Activated CD4-positive, alpha-beta memory T cell treated with anti-CD3 and anti-CD28 coated beads, Interleukin-2, amount 10 ng/mL, durations not matched to agents 7 days and 5 days (primary cell): Measurements from ENCODE around the gene PCSK1N. TPM values are rescaled to one million over a fixed set of nuclear protein-coding genes. Genes with fewer than 3 reads are reported as not detected.
"Not testable (repeated sequence)": the region's sequence is repeated elsewhere in the genome, so short reads cannot be mapped to it uniquely, and the experiment has no call there.

Source experiments
- CTCF ChIA-PET: fragments of 350-600 bp; sonication (Branson Sonifier 250); formaldehyde crosslinking; loops from one replicate; lab custom pipeline; 2021; ENCODE audit warnings: antibody characterized with exemption, inconsistent platforms; lab: Charles Lee
- POLR2A ChIA-PET: fragments of 350-600 bp; sonication (Branson Sonifier 250); formaldehyde crosslinking; loops from one replicate; lab custom pipeline; 2021; ENCODE audit warnings: antibody characterized with exemption; lab: Charles Lee
- DNase-seq: peaks from one replicate; pipeline ENCODE4 v3.0.0-alpha.2; 2020
- H3K27ac Mint-ChIP-seq: one replicate; pipeline ENCODE4 v1.8.0; 2021; ENCODE audit warnings: mild to moderate bottlenecking, mixed read lengths
- H3K27me3 Mint-ChIP-seq: one replicate; pipeline ENCODE4 v1.8.0; 2021; ENCODE audit warnings: mixed read lengths
- H3K36me3 Mint-ChIP-seq: one replicate; pipeline ENCODE4 v1.8.0; 2021; ENCODE audit warnings: low read depth, mixed read lengths
- H3K4me1 Mint-ChIP-seq: one replicate; pipeline ENCODE4 v1.8.0; 2021; ENCODE audit warnings: mixed read lengths
- H3K4me3 Mint-ChIP-seq: one replicate; pipeline ENCODE4 v1.8.0; 2021; ENCODE audit warnings: mild to moderate bottlenecking, mixed read lengths
- H3K9me3 Mint-ChIP-seq: one replicate; pipeline ENCODE4 v1.8.0; 2021; ENCODE audit warnings: mixed read lengths
- total RNA-seq, 2 experiments: library from RNA; stranded (reverse); gene quantifications; one replicate each; pipeline ENCODE4 v1.2.3, GENCODE V29; 2021

The PCSK1N gene
- total RNA-seq, 2 experiments from 2014 or later, result 1.4 to 1.6 TPM

GRCh38 chrX:48831909-48832291, 3.5 kb downstream of the PCSK1N start:
- Mint-ChIP-seq H3K36me3 (peaks cover 6% of the 10 kb centered on the region), H3K27ac (no peak overlapping the region), H3K4me3 (no peak overlapping the region), H3K4me1 (peaks cover 14% of the 10 kb centered on the region), H3K9me3 (no peaks in the 10 kb centered on the region), H3K27me3 (peaks cover 59% of the 10 kb centered on the region)
- ChIA-PET CTCF (no interaction called here), POLR2A (no interaction called here)
- no peak for DNase-seq

- no peak for DNase-seq
- CTCF ChIA-PET, result no interaction called here
- POLR2A ChIA-PET, result no interaction called here
- H3K27me3 Mint-ChIP-seq, result peaks cover 56% of the 10 kb centered on the region
- no peak overlapping the region for H3K27ac Mint-ChIP-seq
- no peaks in the 10 kb centered on the region for H3K9me3 Mint-ChIP-seq
- peaks cover 6% of the 10 kb centered on the region for H3K36me3 Mint-ChIP-seq
- H3K4me1 Mint-ChIP-seq, result peaks cover 14% of the 10 kb centered on the region
- no peak overlapping the region for H3K4me3 Mint-ChIP-seq
Observed at GRCh38 chrX:48831136-48831908, 4.1 kb downstream of the PCSK1N start.

GRCh38 chrX:48829016-48829735, 6.2 kb downstream of the PCSK1N start:
- Mint-ChIP-seq H3K36me3 (peaks cover 17% of the 10 kb centered on the region), H3K9me3 (no peaks in the 10 kb centered on the region), H3K4me3 (no peak overlapping the region), H3K4me1 (peaks cover 9% of the 10 kb centered on the region), H3K27me3 (peaks cover 43% of the 10 kb centered on the region), H3K27ac (no peak overlapping the region)
- CTCF ChIA-PET, result no interaction called here
- DNase-seq, result no peak
- POLR2A ChIA-PET, result no interaction called here

GRCh38 chrX:48827654-48827968, 7.8 kb downstream of the PCSK1N start:
- no peak overlapping the region for H3K27ac Mint-ChIP-seq
- POLR2A ChIA-PET, result no interaction called here
- DNase-seq, result no peak
- CTCF ChIA-PET, result no interaction called here
- H3K36me3 Mint-ChIP-seq, result peaks cover 23% of the 10 kb centered on the region
- peaks cover 31% of the 10 kb centered on the region for H3K27me3 Mint-ChIP-seq
- peaks cover 6% of the 10 kb centered on the region for H3K4me1 Mint-ChIP-seq
- H3K4me3 Mint-ChIP-seq, result no peak overlapping the region
- no peaks in the 10 kb centered on the region for H3K9me3 Mint-ChIP-seq

- Mint-ChIP-seq H3K27ac (no peak overlapping the region), H3K36me3 (peaks cover 25% of the 10 kb centered on the region), H3K27me3 (peaks cover 27% of the 10 kb centered on the region), H3K9me3 (no peaks in the 10 kb centered on the region), H3K4me3 (no peak overlapping the region), H3K4me1 (peaks cover 6% of the 10 kb centered on the region)
- no peak for DNase-seq
- CTCF ChIA-PET, result interaction anchor here (0.7 kb wide), 1 partner anchor 9 kb away, joined by 3 read pairs; no protein-coding TSS in a partner anchor
- POLR2A ChIA-PET, result no interaction called here
Observed at GRCh38 chrX:48826876-48827653, 8.3 kb downstream of the PCSK1N start.

GRCh38 chrX:48826135-48826875, 9.1 kb downstream of the PCSK1N start, which contains the start of gene ERAS:
TSS of gene ERAS (plus strand) at chrX:48826513. CDS start at chrX:48829124, 2,611 bp downstream.
- H3K4me3 Mint-ChIP-seq, result no peak within 1 kb of the TSS
- peaks cover 6% of the 10 kb centered on the region for H3K4me1 Mint-ChIP-seq
- peaks cover 27% of the 10 kb centered on the region for H3K27me3 Mint-ChIP-seq
- H3K27ac Mint-ChIP-seq, result no peak within 1 kb of the TSS
- ChIA-PET CTCF (interaction anchor here (0.7 to 1.3 kb wide), 2 partner anchors 10 to 143 kb away, joined by 3 read pairs; partner anchors contain the start of gene WAS), POLR2A (no interaction called here)
- H3K36me3 Mint-ChIP-seq, result peaks cover 25% of the 10 kb centered on the region
- H3K9me3 Mint-ChIP-seq, result no peaks in the 10 kb centered on the region
- no peak for DNase-seq

- POLR2A ChIA-PET, result no interaction called here
- Mint-ChIP-seq H3K4me1 (peaks cover 6% of the 10 kb centered on the region), H3K4me3 (no peak overlapping the region), H3K27me3 (peaks cover 15% of the 10 kb centered on the region), H3K27ac (no peak overlapping the region), H3K36me3 (peaks cover 30% of the 10 kb centered on the region), H3K9me3 (no peaks in the 10 kb centered on the region)
- DNase-seq, result no peak
- CTCF ChIA-PET, result no interaction called here
Observed at GRCh38 chrX:48824066-48824465, 11.3 kb downstream of the PCSK1N start.

GRCh38 chrX:48823053-48823452, 12.4 kb downstream of the PCSK1N start:
- Mint-ChIP-seq H3K27me3 (peaks cover 8% of the 10 kb centered on the region), H3K36me3 (peaks cover 30% of the 10 kb centered on the region), H3K27ac (no peak overlapping the region), H3K4me1 (peaks cover 6% of the 10 kb centered on the region), H3K9me3 (no peaks in the 10 kb centered on the region), H3K4me3 (no peak overlapping the region)
- POLR2A ChIA-PET, result no interaction called here
- CTCF ChIA-PET, result no interaction called here
- no peak for DNase-seq

- H3K4me1 Mint-ChIP-seq, H3K9me3 Mint-ChIP-seq, POLR2A ChIA-PET, H3K4me3 Mint-ChIP-seq, H3K27me3 Mint-ChIP-seq, H3K27ac Mint-ChIP-seq, DNase-seq: not testable (repeated sequence)
- CTCF ChIA-PET, result interaction anchor here (0.7 kb wide), 1 partner anchor 1572 kb away, joined by 3 read pairs; no protein-coding TSS in a partner anchor
- peaks cover 15% of the 10 kb centered on the region for H3K36me3 Mint-ChIP-seq
Observed at GRCh38 chrX:48819394-48819793, 16.0 kb downstream of the PCSK1N start.

- CTCF ChIA-PET, result no interaction called here
- no peak for DNase-seq
- POLR2A ChIA-PET, result no interaction called here
- Mint-ChIP-seq H3K27ac (no peak overlapping the region), H3K4me3 (no peak overlapping the region), H3K36me3 (peaks cover 13% of the 10 kb centered on the region), H3K27me3 (no peaks in the 10 kb centered on the region), H3K9me3 (no peaks in the 10 kb centered on the region), H3K4me1 (no peaks in the 10 kb centered on the region)
Observed at GRCh38 chrX:48818866-48819265, 16.5 kb downstream of the PCSK1N start.

GRCh38 chrX:48818098-48818497, 17.3 kb downstream of the PCSK1N start:
- H3K4me3 Mint-ChIP-seq, result no peak overlapping the region
- H3K9me3 Mint-ChIP-seq, result no peaks in the 10 kb centered on the region
- DNase-seq, result no peak
- ChIA-PET CTCF (no interaction called here), POLR2A (no interaction called here)
- no peaks in the 10 kb centered on the region for H3K4me1 Mint-ChIP-seq
- no peak overlapping the region for H3K27ac Mint-ChIP-seq
- H3K36me3 Mint-ChIP-seq, result peaks cover 11% of the 10 kb centered on the region
- H3K27me3 Mint-ChIP-seq, result no peaks in the 10 kb centered on the region

GRCh38 chrX:48816014-48816810, 19.2 kb downstream of the PCSK1N start:
- no peak overlapping the region for H3K27ac Mint-ChIP-seq
- POLR2A ChIA-PET, result no interaction called here
- H3K36me3 Mint-ChIP-seq, result peaks cover 11% of the 10 kb centered on the region
- CTCF ChIA-PET, result no interaction called here
- H3K27me3 Mint-ChIP-seq, result no peaks in the 10 kb centered on the region
- no peak for DNase-seq
- no peak overlapping the region for H3K4me3 Mint-ChIP-seq
- no peaks in the 10 kb centered on the region for H3K9me3 Mint-ChIP-seq
- H3K4me1 Mint-ChIP-seq, result no peaks in the 10 kb centered on the region
